EH (cell line): ENCODE measurements around the gene MPND.
A peak's percentile ranks its signal among the peaks of the same experiment; 100 is the strongest.

Experiments used
- DNase-seq: peaks from one replicate; pipeline ENCODE4 v3.0.0-alpha.2; 2015; ENCODE audit warnings: low read depth

The MPND gene

DNA sequence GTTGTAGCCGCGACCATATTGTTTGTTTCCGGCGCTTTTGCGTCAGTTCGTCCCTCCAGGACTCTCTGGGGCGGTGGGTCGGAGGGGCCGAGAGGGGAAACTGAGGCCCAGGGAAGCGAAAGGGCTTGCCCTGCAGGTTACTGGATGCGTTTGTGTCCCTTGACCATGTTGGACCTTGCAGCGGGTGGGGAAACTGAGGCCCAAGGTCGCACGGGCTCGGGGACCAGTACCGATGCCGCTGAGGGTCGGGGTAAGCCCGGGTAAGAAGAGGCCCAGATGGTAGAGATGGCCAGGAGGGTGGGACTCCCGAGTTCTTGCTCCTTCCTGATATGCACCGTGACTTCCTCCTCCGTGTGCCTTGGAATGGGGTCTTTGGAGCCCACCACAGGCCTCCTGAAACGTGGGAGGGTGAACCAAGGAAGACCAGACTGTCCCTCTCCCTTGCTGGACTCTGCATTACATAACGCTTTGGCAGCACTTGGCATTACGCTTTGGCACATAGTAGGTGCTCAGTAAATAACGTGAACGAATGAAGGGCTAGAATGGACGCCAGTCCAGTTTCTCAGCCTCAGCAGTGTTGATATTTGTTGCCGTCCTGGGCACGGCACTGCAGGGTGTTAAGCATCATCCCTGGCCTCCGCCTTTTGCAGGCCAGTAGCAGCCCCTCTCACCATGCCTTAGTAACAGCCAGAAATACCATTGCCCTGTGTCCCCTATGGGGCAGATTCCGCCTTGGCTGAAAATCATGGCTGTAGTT, 59.8 kb downstream of the MPND start:
- DNase-seq, result peak; percentile 22

DNA sequence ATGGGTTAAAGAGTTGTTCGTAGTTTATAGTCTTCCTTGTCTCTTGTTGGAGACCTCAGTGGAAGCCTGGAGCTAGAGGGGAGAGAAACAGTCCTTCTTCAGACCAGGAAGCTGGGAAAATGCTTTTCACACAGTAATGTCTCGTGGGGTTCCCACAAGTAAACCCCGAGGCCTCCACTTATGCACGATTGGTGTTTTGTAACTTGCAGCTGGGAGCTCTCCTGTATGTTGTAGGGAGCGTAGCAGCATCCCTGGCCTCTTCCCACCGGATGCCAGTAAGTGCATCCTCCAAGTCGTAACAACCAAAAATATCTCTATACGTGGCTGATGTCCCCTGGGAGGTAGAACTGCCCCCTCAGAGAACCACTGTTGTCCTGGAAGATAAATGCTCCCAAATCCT, 62.6 kb downstream of the MPND start:
- no peak for DNase-seq

DNA sequence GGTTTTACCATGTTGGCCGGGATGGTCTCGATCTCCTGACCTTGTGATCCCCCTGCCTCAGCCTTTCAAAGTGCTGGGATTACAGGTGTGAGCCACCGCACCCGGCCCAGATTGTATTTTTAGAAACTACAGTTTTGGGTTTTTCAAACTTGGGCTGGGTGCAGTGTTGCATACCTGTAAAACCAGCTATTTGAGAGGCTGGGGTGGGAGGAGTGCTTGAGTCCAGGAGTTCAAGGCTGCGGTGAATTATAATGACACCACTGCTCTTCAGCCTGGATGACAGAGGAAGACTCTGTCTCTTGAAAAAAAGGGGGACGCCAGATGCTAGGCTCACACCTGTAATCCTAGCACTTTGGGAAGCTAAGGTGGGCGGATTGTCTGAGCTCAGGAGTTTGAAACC, 63.3 kb downstream of the MPND start:
- DNase-seq, result no peak

DNA sequence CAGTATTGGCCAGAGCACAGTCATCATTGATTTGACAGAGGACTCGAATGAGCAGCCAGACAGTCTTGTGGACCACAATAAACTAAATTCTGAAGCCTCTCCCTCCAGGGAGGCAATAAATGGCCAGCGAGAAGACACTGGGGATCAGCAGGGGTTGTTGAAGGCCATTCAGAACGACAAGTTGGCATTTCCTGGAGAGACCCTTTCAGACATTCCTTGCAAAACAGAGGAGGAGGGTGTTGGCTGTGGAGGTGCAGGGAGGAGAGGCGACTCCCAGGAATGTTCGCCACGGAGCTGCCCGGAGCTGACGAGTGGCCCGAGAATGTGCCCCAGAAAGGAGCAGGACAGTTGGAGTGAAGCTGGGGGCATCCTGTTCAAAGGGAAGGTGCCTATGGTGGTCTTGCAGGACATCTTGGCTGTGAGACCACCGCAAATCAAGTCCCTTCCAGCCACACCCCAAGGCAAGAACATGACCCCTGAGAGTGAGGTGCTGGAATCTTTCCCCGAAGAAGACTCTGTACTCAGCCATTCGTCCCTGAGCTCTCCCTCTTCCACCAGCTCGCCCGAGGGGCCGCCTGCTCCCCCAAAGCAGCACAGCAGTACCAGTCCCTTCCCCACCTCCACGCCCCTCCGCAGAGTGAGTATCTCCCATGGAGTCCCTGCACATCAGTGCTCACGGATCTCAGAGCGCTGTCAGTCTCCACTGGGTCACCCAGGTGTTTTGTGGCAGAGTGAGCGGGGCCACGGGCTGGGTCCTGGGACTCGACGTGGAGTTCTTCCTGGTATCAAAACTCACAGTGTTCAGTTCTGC, 66.0 kb downstream of the MPND start:
- DNase-seq, result no peak
